ENCODE measurements around the gene PPIE. TPM values are rescaled to one million over a fixed set of nuclear protein-coding genes. Genes with fewer than 3 reads are reported as not detected.

Gene PPIE
- total RNA-seq, 1 experiment from 2014 or later, result 36.3 TPM

- Histone ChIP-seq H4K91ac (ENCODE audit: insufficient read length, low read depth, low read length) (no peak overlapping the region), H3K18ac (ENCODE audit: insufficient read length, low read depth, low read length) (no peak overlapping the region), H3K4me2 (ENCODE audit: insufficient read depth, insufficient read length, low read length) (no peak overlapping the region), H3K79me2 (ENCODE audit: insufficient read depth, low read length) (no peaks in the 10 kb centered on the region), H3K9ac (ENCODE audit: extremely low read depth, insufficient read length, low read length) (no peak overlapping the region), H3K4me1 (ENCODE audit: insufficient read depth, low read length) (no peaks in the 10 kb centered on the region), H2BK120ac (ENCODE audit: low read depth, low read length, poor library complexity, severe bottlenecking) (no peak overlapping the region), H3K23ac (ENCODE audit: insufficient read length, low read depth, low read length) (no peak overlapping the region), H3K56ac (ENCODE audit: insufficient read length, low read depth, low read length) (no peak overlapping the region), H2BK12ac (ENCODE audit: insufficient read length, low read depth, low read length) (no peak overlapping the region), H4K20me1 (ENCODE audit: control insufficient read depth, insufficient read depth, insufficient read length) (no peaks in the 10 kb centered on the region), H2BK15ac (ENCODE audit: low read depth, low read length) (no peak overlapping the region), H2AFZ (ENCODE audit: low read length) (no peak overlapping the region), H3K27me3 (ENCODE audit: insufficient read depth, low read length) (no peaks in the 10 kb centered on the region), H3T11ph (ENCODE audit: low read length) (no peak overlapping the region), H2BK5ac (ENCODE audit: insufficient read length, low read length) (no peak overlapping the region), H4K8ac (replicated peaks; ENCODE audit: insufficient read length, low read depth, low read length) (no peak overlapping the region), H3K4ac (ENCODE audit: low read depth, low read length) (no peak overlapping the region), H4K5ac (ENCODE audit: insufficient read length, low read depth, low read length) (no peak overlapping the region), H2AK5ac (ENCODE audit: insufficient read length, low read length) (no peak overlapping the region), H3K79me1 (ENCODE audit: insufficient read depth, low read depth, low read length, poor library complexity, severe bottlenecking) (no peaks in the 10 kb centered on the region), H3K27ac (ENCODE audit: insufficient read length, low read depth, low read length) (no peak overlapping the region), H3K23me2 (ENCODE audit: insufficient read length, low read depth, low read length, poor library complexity, severe bottlenecking) (no peaks in the 10 kb centered on the region), H2BK20ac (ENCODE audit: low read depth, low read length, poor library complexity, severe bottlenecking) (no peak overlapping the region), H3K14ac (ENCODE audit: insufficient read depth, low read length) (no peak overlapping the region), H3K9me3 (ENCODE audit: control insufficient read depth, low read depth, low read length) (peaks cover 5% of the 10 kb centered on the region)
- Mint-ChIP-seq H3K27ac (no peak overlapping the region), H3K9me3 (peaks cover 7 to 8% of the 10 kb centered on the region in 2 experiments; a peak in 4 of 5 replicates), H3K36me3 (ENCODE audit: insufficient read depth in 1 of 3, low read depth in 3 of 3) (peaks cover 15 to 53% (median 23%) of the 10 kb centered on the region in 3 experiments), H3K4me3 (no peak overlapping the region), H3K4me1 (no peaks in the 10 kb centered on the region), H3K27me3 (ENCODE audit: low read depth) (peaks cover 5% of the 10 kb centered on the region)
- WGBS (ENCODE audit: extremely low coverage, insufficient read length, low lambda C conversion rate), result no CpG with 5 or more reads among the region's 16 CpGs
- TF ChIP-seq, protein P1, sequence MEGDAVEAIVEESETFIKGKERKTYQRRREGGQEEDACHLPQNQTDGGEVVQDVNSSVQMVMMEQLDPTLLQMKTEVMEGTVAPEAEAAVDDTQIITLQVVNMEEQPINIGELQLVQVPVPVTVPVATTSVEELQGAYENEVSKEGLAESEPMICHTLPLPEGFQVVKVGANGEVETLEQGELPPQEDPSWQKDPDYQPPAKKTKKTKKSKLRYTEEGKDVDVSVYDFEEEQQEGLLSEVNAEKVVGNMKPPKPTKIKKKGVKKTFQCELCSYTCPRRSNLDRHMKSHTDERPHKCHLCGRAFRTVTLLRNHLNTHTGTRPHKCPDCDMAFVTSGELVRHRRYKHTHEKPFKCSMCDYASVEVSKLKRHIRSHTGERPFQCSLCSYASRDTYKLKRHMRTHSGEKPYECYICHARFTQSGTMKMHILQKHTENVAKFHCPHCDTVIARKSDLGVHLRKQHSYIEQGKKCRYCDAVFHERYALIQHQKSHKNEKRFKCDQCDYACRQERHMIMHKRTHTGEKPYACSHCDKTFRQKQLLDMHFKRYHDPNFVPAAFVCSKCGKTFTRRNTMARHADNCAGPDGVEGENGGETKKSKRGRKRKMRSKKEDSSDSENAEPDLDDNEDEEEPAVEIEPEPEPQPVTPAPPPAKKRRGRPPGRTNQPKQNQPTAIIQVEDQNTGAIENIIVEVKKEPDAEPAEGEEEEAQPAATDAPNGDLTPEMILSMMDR (conservative IDR thresholded peaks at IDR 0.05), result no peak
- DNase-seq, result no peak
These were observed 20.1 kb downstream of the PPIE start for GRCh38 chr1:39758556-39759435.
